HG03039 (cell line): ENCODE results near the gene CARF.
"Not testable (repeated sequence)": the region's sequence is repeated elsewhere in the genome, so short reads cannot be mapped to it uniquely, and the experiment has no call there.

ENCODE experiments used
- ATAC-seq: cut with Tn5 transposase; IDR thresholded peaks from one replicate; pipeline ENCODE4 v1.9.1; 2021; ENCODE audit warnings: mild to moderate bottlenecking, moderate library complexity; ENCODE audit not compliant: unreplicated experiment

Gene CARF

DNA sequence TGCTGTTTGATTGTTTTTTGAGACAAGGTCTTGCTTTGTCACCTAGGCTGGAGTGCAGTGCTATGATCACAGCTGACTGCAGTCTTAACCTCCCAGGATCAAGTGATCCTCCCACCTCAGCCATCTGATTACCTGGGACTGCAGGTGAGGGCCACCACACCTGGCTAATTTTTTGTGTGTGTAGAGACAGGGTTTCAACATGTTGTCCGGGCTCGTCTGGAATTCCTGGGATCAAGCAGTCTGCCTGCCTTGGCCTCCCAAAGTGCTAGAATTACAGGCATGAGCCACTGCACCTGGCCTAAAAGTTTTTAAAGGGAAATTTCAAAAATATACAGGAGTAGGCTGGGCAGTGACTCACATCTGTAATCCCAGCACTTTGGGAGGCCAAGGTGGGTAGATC is 22.4 kb downstream of the CARF start:
- no peak for ATAC-seq

DNA sequence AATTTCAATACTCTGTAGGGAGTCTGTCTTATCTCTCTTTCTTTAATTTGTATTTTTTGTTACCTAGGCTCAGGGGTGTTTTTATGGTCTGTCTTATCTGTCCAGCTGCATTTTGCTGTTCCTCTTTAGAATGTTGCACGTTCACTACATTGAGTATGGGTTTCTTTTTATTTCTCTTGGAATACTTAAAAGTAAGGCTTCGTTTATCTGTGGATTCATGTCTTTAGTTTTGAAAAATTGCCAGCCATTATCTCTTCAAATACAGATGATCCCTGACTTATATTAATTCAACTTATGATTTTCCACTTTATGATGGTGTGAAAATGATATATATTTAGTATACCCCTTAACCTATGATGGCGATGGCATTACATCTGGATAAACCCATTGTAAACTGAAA is 26.9 kb downstream of the CARF start:
- ATAC-seq, result no peak

DNA sequence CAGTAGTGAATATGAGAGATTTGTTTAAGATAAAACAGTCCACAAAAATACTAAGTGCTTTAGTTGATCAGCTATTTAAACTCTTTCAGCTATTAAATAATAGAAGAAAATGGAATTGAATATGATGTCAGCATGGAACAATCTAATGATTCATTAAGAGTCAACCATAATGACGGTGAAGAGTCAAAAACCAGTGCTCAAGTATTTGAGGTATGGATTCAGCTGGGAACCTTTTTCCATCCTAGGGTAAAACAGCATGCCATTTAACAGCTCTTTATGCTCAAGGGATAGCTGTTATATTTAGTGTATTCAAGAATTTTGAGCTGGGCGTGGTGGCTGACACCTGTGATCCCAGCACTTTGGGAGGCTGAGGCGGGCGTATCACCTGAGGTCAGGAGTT is 29.7 kb downstream of the CARF start:
- no peak for ATAC-seq

- no peak for ATAC-seq
Observed at GRCh38 chr2:202944408-202944807, 32.3 kb downstream of the CARF start.

- ATAC-seq, result no peak
Observed at GRCh38 chr2:202944816-202945215, 32.7 kb downstream of the CARF start.

GRCh38 chr2:202945497-202945896 is 33.4 kb downstream of the CARF start:
- no peak for ATAC-seq

DNA sequence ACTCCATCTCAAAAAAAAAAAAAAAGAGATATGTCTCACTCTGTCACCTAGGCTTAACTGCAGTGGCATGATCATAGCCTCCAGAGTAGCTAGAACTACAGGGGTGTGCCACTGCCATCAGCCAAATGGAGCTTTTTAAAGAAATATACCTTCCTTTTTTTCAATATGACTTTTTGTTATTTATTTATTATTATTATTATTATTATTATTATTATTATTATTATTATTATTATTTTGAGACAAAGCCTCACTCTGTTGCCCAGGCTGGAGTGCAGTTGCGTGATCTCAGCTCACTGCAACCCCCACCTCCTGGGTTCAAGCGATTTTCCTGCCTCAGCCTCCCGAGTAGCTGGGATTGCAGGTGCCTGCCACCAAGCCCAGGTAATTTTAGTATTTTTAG is 37.3 kb downstream of the CARF start:
- not testable (repeated sequence) for ATAC-seq

DNA sequence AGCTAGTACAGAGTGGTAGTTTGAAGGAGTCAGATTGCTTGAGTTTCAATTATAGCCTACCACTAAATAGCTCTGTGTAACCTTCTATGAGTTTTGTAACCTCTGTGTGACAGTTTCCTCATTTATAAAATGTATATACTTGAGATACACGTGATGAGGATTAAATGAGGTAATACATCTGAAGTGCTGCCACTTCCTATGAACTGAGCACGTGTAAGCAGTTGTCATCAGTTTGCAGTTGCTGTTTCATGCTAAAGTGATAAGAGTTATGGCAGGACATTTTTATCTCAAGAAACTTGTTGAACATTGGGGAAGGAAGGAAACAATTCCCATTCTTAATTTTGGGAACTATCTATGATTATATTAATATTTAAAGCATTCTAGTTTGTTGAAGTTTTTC is 38.5 kb downstream of the CARF start:
- no peak for ATAC-seq

DNA sequence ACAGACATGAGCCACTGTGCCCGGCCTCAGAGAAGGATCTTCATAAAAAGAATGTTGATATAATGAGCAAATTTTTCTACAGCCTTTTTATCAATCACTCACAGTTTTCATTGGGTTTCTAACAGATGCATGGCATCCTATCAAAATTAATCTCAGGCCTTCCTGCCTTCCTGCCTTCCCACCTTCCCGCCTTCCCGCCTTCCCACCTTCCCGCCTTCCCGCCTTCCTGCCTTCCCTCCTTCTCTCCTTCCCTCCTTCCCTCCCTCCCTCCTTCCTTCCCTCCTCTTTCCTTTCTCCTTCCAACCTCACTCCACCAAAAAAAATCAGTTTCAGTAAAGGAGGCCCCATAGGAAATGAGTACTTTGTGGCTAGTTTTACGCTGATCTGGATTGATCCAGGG is 48.4 kb downstream of the CARF start:
- ATAC-seq, result no peak

GRCh38 chr2:202963712-202964111 is 51.6 kb downstream of the CARF start:
- no peak for ATAC-seq

DNA sequence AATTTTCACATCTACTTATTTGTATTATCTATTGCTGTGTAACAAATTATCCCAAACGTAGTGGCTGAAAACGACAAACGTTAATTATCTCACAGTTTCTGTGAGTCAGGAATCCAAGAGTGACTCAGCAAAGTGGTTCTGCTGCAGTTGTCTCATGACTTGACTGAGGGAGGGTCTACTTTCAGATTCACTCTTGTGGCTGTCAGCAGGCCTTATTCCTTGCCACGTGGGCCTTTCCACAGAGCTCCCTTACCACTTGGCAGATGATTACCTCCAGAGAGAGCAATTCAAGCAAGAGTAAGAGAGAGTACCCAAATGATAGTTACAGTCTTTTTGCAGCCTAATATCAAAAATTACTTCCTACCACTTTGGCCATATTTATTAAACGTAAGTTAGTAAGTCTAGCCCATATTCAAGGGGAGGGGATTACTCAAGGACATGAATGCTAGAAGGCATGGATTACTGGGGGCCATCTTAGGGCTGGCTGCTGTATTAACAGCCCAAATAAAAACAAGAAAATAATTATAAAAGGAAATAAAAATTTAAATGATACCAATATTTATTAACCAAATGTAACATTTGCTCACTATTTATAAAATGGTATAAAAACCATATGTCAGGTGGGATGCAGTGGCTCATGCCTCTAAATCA is 53.9 kb downstream of the CARF start:
- ATAC-seq, result no peak

- not testable (repeated sequence) for ATAC-seq
Observed at GRCh38 chr2:202969404-202969803, 57.3 kb downstream of the CARF start.

- no peak for ATAC-seq
Observed at GRCh38 chr2:202976809-202977208, 64.7 kb downstream of the CARF start.

DNA sequence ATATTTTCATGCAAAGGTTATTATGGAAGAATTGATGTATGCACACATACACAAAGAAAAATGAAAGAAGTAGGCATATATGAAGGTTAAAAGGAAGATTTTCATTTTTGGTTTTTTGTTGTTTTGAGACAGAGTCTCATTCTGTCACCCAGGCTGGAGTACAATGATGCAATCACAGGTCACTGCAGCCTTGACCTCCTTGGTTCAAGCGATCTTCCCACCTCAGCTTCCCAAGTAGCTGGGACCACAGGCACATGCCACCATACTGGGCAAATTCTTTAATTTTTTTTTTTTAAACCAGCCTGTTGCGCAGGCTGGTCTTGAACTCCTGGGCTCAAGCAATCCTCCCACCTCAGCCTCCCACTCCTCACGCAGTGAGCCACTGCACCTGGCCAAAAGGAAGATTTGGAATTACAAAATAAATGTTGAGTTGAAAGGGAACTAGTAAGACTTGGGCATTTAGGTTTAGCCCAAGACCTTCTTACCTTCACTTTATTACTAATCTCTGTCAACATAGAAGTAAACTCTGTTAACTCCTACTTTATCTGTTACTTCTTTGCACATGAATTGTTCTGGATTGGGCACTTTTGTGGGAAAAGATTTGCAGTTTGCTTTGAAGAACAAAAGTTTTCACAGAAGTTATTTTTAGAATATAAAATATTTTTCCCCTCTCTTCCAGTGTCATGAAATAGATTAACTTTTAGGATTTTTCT is 70.9 kb downstream of the CARF start:
- no peak for ATAC-seq

DNA sequence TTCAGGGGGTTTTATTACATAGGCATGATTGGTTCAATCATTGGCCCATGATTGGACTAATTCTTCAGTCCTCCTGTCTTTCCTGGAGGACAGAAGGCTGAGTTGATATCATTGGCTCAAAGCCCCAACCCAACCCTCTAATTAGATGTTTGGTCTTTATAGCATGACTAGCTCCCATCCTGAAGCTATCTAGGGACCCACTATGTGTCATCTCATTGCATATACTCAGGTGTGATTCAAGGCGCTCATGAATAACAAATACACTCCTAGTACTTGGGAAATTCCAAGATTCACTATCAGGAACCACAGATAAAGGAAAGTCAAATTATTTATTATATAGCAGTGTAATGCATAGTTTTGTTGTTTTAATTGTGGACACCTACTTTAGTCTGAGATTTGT is 77.7 kb downstream of the CARF start:
- ATAC-seq, result no peak

DNA sequence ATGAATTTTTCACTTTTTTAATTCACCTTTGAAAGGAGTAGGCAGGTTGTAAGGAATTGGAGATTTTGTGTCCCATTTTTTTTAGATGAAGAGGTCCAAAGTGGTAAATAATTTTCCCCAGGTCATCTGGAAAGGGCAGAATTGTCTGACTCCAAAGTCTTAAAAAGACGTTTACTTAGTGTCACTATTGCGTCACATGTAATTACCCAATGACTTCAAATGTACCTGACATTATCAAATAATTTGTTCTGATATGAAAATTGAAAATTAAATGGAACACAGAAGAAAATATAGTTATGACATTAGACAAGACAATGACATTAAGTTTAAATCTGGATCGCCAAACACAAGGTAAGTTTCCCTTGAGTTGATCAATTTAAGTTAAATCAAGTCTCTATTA is 78.4 kb downstream of the CARF start:
- no peak for ATAC-seq

- ATAC-seq, result not testable (repeated sequence)
Observed at GRCh38 chr2:202997113-202997512, 85.0 kb downstream of the CARF start.

DNA sequence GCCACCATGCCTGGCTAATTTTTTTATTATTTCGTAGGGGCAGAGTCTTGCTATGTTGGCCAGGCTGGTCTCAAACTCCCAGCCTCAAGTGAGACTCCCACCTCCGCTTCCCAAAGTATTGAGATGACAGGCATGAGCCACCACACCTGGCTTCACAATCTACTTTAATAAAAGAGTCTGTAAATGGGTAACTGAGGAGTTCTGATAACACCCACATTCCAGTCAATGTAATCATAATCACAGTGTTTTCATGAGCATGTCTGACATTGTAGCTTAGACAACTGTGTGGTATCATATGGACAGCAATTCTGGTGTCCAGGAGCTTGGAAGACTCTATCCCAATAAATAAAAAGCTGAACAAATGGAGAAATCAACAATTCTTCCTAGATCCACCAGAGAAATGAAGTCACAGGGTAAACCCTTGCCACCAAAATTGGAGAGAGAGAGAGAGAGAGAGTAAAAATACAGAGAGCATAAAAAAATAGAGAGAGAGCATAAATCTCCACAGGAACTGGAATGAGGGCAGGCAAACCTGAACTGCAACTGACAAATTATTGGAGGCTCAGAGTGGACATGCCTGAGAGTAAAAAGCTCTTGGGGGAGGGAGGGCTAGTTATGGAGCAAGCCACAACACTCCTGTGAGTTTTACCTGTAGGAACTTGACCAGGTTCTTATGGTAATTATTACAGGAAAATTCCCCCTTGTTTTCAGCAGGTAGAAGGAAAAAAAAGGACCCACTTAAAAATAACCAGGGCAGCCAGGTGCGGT is 90.2 kb downstream of the CARF start:
- no peak for ATAC-seq

DNA sequence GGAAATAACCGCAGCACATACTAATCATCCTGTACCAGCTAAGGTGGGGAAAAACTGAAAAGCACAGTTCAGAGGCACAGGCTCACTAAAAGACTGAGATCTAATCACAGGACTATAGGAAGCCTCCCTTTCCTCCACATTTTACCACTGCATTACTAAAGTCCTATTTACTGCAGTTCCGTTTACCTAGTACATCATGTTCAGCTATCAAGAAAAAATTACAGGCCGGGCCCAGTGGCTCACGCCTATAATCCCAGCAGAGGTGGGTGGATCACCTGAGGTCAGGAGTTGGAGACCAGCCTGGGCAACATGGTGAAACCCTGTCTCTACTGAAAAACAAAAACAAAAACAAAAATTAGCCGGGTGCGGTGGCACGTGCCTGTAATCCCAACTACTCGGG is 91.6 kb downstream of the CARF start:
- ATAC-seq, result no peak

DNA sequence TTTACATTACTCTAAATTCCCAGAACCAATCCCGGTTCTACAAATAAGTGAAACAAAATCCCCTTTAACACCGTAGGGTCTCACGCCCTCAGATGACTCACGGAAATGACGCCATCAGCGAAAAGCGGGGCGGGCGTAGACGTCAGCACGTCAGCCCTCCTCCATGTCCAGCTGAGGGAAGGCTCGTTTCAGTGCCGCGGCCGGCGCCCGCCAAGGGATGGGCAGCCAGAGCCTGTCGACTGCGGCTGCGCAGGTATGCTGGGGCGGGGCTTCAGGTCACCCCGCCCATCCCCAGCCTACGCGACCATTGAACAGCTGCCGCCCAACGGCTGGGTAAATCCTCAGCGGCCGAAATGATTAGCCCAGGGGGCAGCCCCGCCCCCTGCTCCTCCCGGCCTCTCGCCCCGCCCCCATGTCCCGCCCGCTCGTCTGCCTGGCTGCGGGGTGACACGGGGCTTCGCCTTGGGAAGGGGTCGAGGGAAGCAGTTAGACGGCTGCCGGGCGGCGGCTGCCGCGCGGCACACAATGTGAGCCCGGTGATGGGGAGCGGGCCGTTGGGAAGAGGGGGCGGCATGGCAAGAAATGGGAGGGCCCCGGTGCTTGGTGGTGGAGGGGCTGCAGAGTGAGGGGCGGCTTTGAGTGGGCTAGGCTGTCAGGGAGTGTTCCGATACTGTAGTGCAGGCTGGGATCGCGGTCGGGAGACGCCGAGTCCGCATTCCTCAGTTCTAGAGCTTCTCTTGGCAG is 102.6 kb downstream of the CARF start, which contains the start of gene NBEAL1:
Gene NBEAL1, plus strand, starts transcription at position 420 of the 744 bp plus-strand sequence. CDS start 1,510 bp downstream, outside the sequence.
- peak; percentile 99 for ATAC-seq

DNA sequence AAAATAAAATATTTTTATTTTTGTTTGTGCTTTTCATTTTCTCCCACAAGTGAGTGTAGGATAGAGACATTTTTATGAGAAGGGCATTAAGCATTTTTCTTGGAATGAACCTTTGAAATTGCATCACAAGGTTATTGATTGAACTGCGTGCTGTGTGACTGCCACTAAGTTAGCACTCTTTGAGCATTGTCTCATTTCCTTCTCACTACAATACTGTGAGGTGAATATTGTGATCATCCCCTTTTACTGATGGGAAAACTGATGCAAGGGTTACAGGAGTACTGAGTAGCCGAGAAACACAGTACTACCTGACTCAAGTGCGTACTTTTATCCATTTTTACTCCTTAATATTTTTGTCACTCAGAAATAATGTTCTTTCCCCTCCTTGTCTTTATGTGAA is 104.6 kb downstream of the CARF start:
- no peak for ATAC-seq
